Measurements from ENCODE around the gene PER3. TPM values are rescaled to one million over a fixed set of nuclear protein-coding genes. Genes with fewer than 3 reads are reported as not detected.
A peak's percentile ranks its signal among the peaks of the same experiment; 100 is the strongest.

Gene PER3
- total and polyA plus RNA-seq, 9 of the 15 experiments (the other 6 are each of a cell fraction or from before 2014, with no cell fraction given), result 11.9 to 22.5 (median 14.6) TPM

GRCh38 chr1:7770669-7770996 lies 13.5 kb upstream of the PER3 start (continued):
- no peak for TF ChIP-seq ZHX1 (conservative IDR thresholded peaks at IDR 0.05; ENCODE audit: low read length)
- TF ChIP-seq FOXA3 (CRISPR knock-in tag; conservative IDR thresholded peaks at IDR 0.05 in 1 of 2, IDR thresholded peaks at IDR 0.05 in 1 of 2), result 0 out of 4 replicates have a peak, but pooled peaks of 1 of the 2 experiments have one; percentile 23
- TF ChIP-seq STAT5B (CRISPR knock-in tag; IDR thresholded peaks at IDR 0.05), result no peak
- TF ChIP-seq NFXL1 (CRISPR knock-in tag; IDR thresholded peaks at IDR 0.05), result no peak
- no peak for TF ChIP-seq ZKSCAN3 (CRISPR knock-in tag; IDR thresholded peaks at IDR 0.05)
- TF ChIP-seq NUFIP1 (IDR thresholded peaks at IDR 0.05; ENCODE audit: partially characterized antibody), result no peak
- TF ChIP-seq HDAC8 (tag; IDR thresholded peaks at IDR 0.05), result no peak
- TF ChIP-seq ZNF592 (IDR thresholded peaks at IDR 0.05), result peak; percentile 7; the same call in 1 of the 2 replicates
- 0 out of 2 replicates have a peak, but pooled peaks have one; percentile 34 for TF ChIP-seq TOE1 (IDR thresholded peaks at IDR 0.05; ENCODE audit: borderline replicate concordance)
- TF ChIP-seq TOE1 (CRISPR knock-in tag; IDR thresholded peaks at IDR 0.05; ENCODE audit: borderline replicate concordance, low read depth), result no peak
- no peak for TF ChIP-seq POLR2G (IDR thresholded peaks at IDR 0.05; ENCODE audit: low read depth, low read length)
- no peak for TF ChIP-seq MEIS2 (IDR thresholded peaks at IDR 0.05; ENCODE audit: partially characterized antibody)
- no peak for TF ChIP-seq ZNF655 (CRISPR knock-in tag; IDR thresholded peaks at IDR 0.05)
- no peak for TF ChIP-seq RREB1 (CRISPR knock-in tag; IDR thresholded peaks at IDR 0.05)
- no peak for TF ChIP-seq MTA3 (IDR thresholded peaks at IDR 0.05; ENCODE audit: borderline replicate concordance)

Measured in K562 (cell line).